GM19193 (cell line): ENCODE results near the gene SNTB2.
A peak's percentile ranks its signal among the peaks of the same experiment; 100 is the strongest.

Experiments used
- POLR2A ChIP-seq: IDR thresholded peaks from 4 replicates; pipeline ENCODE4 v1.6.1; 2011; ENCODE audit not compliant: insufficient read depth, insufficient read length; ENCODE audit errors: extremely low read depth

Gene SNTB2

GRCh38 chr16:69334696-69335095 lies 147.7 kb downstream of the SNTB2 start:
- no peak for TF ChIP-seq POLR2A

GRCh38 chr16:69338557-69339288 lies 151.8 kb downstream of the SNTB2 start:
- no peak for TF ChIP-seq POLR2A

DNA sequence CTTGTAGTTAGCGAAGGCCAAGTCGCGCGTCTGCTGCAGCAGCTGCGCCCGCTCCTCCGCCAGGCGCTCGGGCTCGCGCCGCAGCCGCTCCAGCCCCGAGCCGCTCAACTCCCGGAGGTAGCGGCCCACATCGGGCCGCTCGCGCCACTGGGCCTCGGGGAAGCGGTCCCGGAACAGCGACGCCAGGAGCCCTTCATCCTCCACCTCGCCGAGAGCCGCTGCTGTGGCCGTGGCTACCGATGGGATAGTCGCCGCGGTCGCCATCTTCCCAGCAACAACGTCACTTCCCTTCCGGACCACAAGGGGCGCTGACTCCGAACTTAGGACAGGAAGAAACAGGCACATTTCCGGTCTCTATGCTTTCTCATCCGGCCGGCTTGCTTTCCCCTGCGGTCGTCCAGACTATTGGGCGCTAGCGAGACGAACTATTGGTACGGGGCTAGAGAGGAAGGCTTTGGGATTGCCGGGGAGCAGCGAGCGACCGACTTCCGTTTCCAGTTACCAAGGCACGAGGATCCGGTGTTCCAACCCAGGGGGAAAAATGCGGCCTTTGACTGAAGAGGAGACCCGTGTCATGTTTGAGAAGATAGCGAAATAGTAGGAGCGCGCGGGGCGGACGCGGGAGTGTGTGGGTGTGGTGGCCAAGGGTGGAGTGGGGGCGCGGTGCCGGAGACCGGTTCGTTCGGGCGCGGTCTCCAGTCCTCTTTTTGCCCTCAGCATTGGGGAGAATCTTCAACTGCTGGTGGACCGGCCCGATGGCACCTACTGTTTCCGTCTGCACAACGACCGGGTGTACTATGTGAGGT lies 152.5 kb downstream of the SNTB2 start, which contains the start of the genes COG8 and NIP7:
Gene COG8 (minus strand): TSS at position 276 of the 806 bp plus-strand sequence. CDS start 12 bp downstream, at position 264.
Gene NIP7 (plus strand): TSS at position 484 of the 806 bp plus-strand sequence. CDS start 58 bp downstream, at position 542.
- TF ChIP-seq POLR2A = peak; percentile 96

DNA sequence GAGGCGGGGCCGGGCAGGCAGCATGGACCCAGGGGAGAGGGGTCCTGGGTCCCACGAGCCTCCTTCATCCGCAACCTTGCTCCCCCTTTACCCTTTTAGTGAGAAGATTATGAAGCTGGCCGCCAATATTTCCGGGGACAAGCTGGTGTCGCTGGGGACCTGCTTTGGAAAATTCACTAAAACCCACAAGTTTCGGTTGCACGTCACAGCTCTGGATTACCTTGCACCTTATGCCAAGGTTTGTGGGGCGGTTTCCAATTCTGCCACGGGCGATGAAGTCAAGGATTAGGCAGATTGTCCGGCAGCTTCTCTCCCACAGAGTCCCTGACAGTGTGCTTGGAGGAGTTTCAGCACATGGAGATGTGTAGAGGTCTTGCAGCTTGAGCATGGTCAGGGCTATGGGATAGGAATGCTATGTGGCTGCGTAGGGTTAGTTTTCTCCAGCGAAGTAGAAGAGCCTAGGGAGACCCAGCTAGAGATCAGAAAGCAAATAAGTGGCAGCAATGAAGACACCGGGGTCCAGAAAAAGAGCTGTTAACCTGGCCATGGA lies 153.2 kb downstream of the SNTB2 start:
- TF ChIP-seq POLR2A = no peak

- no peak for TF ChIP-seq POLR2A
Measured at GRCh38 chr16:69344171-69344570, 157.2 kb downstream of the SNTB2 start.

- TF ChIP-seq POLR2A = no peak
Measured at GRCh38 chr16:69345923-69346322, 159.0 kb downstream of the SNTB2 start.

DNA sequence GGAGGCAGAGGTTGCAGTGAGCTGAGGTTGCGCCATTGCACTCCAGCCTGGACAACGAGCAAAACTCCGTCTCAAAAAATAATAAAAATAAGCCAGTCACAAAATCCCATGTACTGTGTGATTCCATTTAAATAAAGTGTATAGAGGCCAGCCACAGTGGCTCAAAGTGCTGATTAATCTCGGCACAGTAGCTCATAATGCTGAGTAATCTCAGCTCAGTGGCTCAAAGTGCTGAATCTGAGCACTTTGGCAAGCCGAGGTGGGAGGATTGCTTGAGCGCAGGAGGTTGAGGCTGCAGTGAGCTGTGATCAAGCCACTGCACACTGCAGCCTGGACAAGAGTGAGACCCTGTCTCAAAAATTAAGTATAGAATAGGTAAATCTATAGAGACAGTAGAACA lies 159.7 kb downstream of the SNTB2 start:
- TF ChIP-seq POLR2A = no peak

- no peak for TF ChIP-seq POLR2A
Measured at GRCh38 chr16:69348222-69348621, 161.3 kb downstream of the SNTB2 start.

DNA sequence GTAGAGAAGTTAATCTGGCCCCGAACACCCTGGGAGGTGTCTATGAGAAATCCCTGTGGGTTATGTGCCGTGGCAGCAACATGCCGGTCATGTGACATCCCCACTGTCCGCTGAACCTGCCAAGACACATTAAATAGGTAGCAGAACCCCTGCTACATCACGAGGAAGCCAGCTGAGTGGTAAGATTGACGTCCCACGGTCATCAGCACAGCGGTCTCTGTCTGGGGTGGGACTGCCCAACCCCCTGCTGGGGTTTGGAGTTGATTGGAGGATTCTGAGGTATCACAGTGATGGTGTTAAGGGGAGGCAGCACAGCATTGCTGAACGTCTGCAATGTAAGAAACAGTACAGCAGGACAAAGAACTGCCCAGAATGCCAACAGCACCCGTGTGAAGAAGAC lies 162.6 kb downstream of the SNTB2 start:
- no peak for TF ChIP-seq POLR2A

DNA sequence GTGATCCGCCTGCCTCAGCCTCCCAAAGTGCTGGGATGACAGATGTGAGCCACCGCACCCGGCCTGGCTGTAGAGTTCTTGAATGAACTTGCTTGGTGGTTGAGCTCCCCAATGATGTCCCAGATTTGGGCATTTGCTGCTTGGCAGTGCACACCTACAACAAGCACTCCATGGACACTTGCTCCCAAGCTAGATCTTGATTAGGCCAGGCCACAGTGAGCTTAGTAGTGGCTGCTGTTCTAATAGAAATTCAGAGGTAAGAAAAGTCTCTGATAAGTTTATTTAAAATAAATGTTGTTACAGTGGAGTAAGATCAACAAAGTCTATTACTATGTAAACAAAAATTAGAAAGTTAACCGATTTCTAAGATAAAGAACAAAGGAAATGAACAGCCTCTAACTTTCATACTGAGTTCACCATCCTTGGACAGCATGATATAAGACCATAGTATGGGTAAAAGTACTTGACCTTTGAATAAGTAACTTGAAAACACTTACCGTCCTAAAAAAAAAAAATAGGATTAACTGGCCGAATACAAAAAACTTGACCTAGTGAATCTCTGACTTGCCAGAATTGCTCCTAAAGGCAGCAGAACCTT lies 163.7 kb downstream of the SNTB2 start:
- TF ChIP-seq POLR2A = no peak

DNA sequence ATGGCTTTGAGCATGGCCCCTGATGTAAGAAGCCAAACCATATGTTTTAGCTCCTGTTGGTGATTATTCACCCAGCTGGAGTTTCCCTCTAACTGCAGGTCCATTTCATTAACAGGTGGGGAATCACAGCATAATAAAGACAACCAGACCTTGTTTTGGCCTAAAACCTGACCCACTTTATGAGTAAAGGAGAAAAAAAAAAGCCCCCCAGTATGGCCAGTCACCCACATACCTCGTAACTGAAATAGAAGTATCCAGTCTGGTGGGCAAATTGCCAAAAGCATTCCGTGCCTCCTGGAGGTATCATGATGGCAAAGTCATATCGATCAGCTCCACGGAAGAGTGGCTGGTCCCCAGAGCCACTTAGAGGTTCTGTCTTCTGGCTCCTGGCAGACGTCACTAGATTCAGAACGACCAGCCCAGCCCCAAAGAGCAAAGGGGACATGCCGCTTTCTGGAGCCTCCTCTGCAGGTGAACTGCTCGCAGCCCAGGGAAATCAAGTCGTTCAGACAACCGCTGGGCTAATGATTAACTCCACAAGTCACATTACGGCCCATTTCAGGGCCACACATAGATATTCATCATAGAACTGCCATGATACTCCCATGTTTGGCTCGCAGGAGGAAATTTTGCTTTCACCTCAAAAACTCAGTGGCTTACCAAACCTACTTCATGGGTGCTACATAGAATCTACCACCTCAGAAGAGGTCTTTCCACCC lies 164.5 kb downstream of the SNTB2 start, which contains the start of gene TMED6:
Gene TMED6 (minus strand): TSS at position 478 of the 719 bp plus-strand sequence. CDS start 33 bp downstream, at position 445.
- no peak for TF ChIP-seq POLR2A
